NB4 (cell line): Measurements from ENCODE around the gene DLX1.

ENCODE experiments used
- CTCF ChIP-seq: IDR thresholded peaks from one replicate; pipeline ENCODE4 v1.5.1; 2012; ENCODE audit warnings: low read depth, low read length
- MYC ChIP-seq: IDR thresholded peaks from 2 replicates; pipeline ENCODE4 v1.6.1; 2011; ENCODE audit warnings: low read depth, low read length
- POLR2A ChIP-seq: IDR thresholded peaks from 2 replicates; pipeline ENCODE4 v1.6.1; 2011; ENCODE audit warnings: mild to moderate bottlenecking; ENCODE audit not compliant: insufficient read length; ENCODE audit errors: extremely low read depth
- TF ChIP-seq, protein P1 (sequence below): IDR thresholded peaks from 2 replicates; pipeline ENCODE4 v1.6.1; 2011; ENCODE audit warnings: low read depth, low read length

GRCh38 chr2:172086241-172087206 is 1.2 kb downstream of the DLX1 start:
- no peak for TF ChIP-seq POLR2A
- TF ChIP-seq CTCF = no peak
- no peak for TF ChIP-seq MYC
- TF ChIP-seq, protein P1, sequence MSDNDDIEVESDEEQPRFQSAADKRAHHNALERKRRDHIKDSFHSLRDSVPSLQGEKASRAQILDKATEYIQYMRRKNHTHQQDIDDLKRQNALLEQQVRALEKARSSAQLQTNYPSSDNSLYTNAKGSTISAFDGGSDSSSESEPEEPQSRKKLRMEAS = no peak
